Liver (tissue), 9 donors: Measurements from ENCODE around the gene CFAP69. TPM values are rescaled to one million over a fixed set of nuclear protein-coding genes. Genes with fewer than 3 reads are reported as not detected.

Experiments used
- DNase-seq: peaks from one replicate; pipeline ENCODE4 v3.0.0-alpha.2; 2017; ENCODE audit warnings: low spot score
- H3K27ac ChIP-seq, 2 donors: one replicate each; pipeline ENCODE4 v1.7.0; 2013; ENCODE audit warnings: inconsistent platforms in 2 of 2, low read length in 2 of 2, control low read depth in 1 of 2, low read depth in 1 of 2, mild to moderate bottlenecking in 1 of 2
- H3K27me3 ChIP-seq, 4 donors: one replicate each; pipeline versions ENCODE4 v1.6.1 to v1.7.0; 2013; ENCODE audit warnings: low read length in 3 of 4, inconsistent platforms in 1 of 4, mild to moderate bottlenecking in 1 of 4, moderate library complexity in 1 of 4; ENCODE audit not compliant: control insufficient read depth in 4 of 4, insufficient read depth in 4 of 4
- H3K36me3 ChIP-seq, 4 donors: one replicate each; pipeline versions ENCODE4 v1.6.1 to v1.7.0; 2013; ENCODE audit warnings: low read length in 3 of 4, mild to moderate bottlenecking in 3 of 4, low read depth in 1 of 4, moderate library complexity in 1 of 4; ENCODE audit not compliant: control insufficient read depth in 4 of 4, insufficient read depth in 3 of 4
- H3K4me1 ChIP-seq, 4 donors: one replicate each; pipeline versions ENCODE4 v1.6.1 to v1.7.0; 2013; ENCODE audit warnings: low read length in 3 of 4, mild to moderate bottlenecking in 3 of 4, moderate library complexity in 1 of 4; ENCODE audit not compliant: control insufficient read depth in 4 of 4, insufficient read depth in 4 of 4
- H3K4me3 ChIP-seq, 3 donors: one replicate each; pipeline versions ENCODE4 v1.6.1 to v1.7.0; 2013; ENCODE audit warnings: low read length in 3 of 3, control low read depth in 1 of 3, low read depth in 1 of 3, mild to moderate bottlenecking in 1 of 3
- H3K9ac ChIP-seq, 2 donors: one replicate each; pipeline ENCODE4 v1.7.0; 2013; ENCODE audit warnings: low read length in 2 of 2, mild to moderate bottlenecking in 2 of 2, moderate library complexity in 2 of 2, control low read depth in 1 of 2, low read depth in 1 of 2
- H3K9me3 ChIP-seq, 4 donors: one replicate each; pipeline versions ENCODE4 v1.6.1 to v1.7.0; 2013; ENCODE audit warnings: low read length in 3 of 4; ENCODE audit not compliant: control insufficient read depth in 4 of 4
- ATF3 ChIP-seq: IDR thresholded peaks from 2 replicates; pipeline ENCODE4 v1.6.1; 2016; ENCODE audit warnings: antibody characterized with exemption
- CTCF ChIP-seq: fragments of 150-350 bp; IDR thresholded peaks from 2 replicates; pipeline ENCODE4 v1.5.1; 2017; ENCODE audit warnings: improper control_type of control experiment, low read depth, low read length; ENCODE audit not compliant: missing input control
- EGR1 ChIP-seq, 2 donors: IDR thresholded peaks; 2 replicates each; pipeline ENCODE4 v1.6.1; 2016 to 2018; ENCODE audit warnings: antibody characterized with exemption in 2 of 2, low read depth in 2 of 2
- FOXA1 ChIP-seq: IDR thresholded peaks from 2 replicates; pipeline ENCODE4 v1.6.1; 2016; ENCODE audit warnings: antibody characterized with exemption
- FOXA2 ChIP-seq: IDR thresholded peaks from 2 replicates; pipeline ENCODE4 v1.6.1; 2016; ENCODE audit warnings: antibody characterized with exemption
- HNF4A ChIP-seq, 2 donors: conservative IDR thresholded peaks; 2 replicates each; pipeline ENCODE4 v1.6.1; 2016; ENCODE audit warnings: antibody characterized with exemption in 2 of 2, mild to moderate bottlenecking in 2 of 2
- HNF4G ChIP-seq: IDR thresholded peaks from 2 replicates; pipeline ENCODE4 v1.6.1; 2016; ENCODE audit warnings: antibody characterized with exemption
- JUND ChIP-seq, 2 donors: IDR thresholded peaks; 2 replicates each; pipeline ENCODE4 v1.6.1; 2016; ENCODE audit warnings: antibody characterized with exemption in 2 of 2
- MAX ChIP-seq: IDR thresholded peaks from 2 replicates; pipeline ENCODE4 v1.6.1; 2016; ENCODE audit warnings: antibody characterized with exemption
- NR2F2 ChIP-seq: IDR thresholded peaks from 2 replicates; pipeline ENCODE4 v1.6.1; 2016; ENCODE audit warnings: antibody characterized with exemption
- RAD21 ChIP-seq, 2 donors: IDR thresholded peaks; 2 replicates each; pipeline ENCODE4 v1.6.1; 2016; ENCODE audit warnings: antibody characterized with exemption in 2 of 2, mild to moderate bottlenecking in 2 of 2
- RXRA ChIP-seq, 2 donors: IDR thresholded peaks; 2 replicates each; pipeline ENCODE4 v1.6.1; 2017 to 2018; ENCODE audit warnings: antibody characterized with exemption in 2 of 2, mild to moderate bottlenecking in 1 of 2
- SP1 ChIP-seq: IDR thresholded peaks from 2 replicates; pipeline ENCODE4 v1.6.1; 2018; ENCODE audit warnings: antibody characterized with exemption, mild to moderate bottlenecking
- TAF1 ChIP-seq: conservative IDR thresholded peaks from 2 replicates; pipeline ENCODE4 v1.6.1; 2016; ENCODE audit warnings: antibody characterized with exemption, mild to moderate bottlenecking
- YY1 ChIP-seq: IDR thresholded peaks from 2 replicates; pipeline ENCODE4 v1.6.1; 2016; ENCODE audit warnings: antibody characterized with exemption, mild to moderate bottlenecking
- WGBS: extraction: QIAGEN DNeasy Blood & Tissue Kit; methylation state at CpG from one replicate; pipeline ENCODE4 v1.1.7; 2013; 5-methylcytosine and 5-hydroxymethylcytosine counted together
- polyA plus RNA-seq, 2 donors: library from polyadenylated mRNA; stranded (reverse) in 1 of 2; unstranded in 1 of 2; fragments of 200-250 nt in 1 of 2; fragments of >200 nt in 1 of 2; fragmentation: Nextera tagmentation in 1 of 2; extraction: Ambion mirVana in 1 of 2; gene quantifications; one replicate each; pipeline versions ENCODE4 v1.2.1 to v1.2.3, GENCODE V29; 2013 to 2015
- total RNA-seq, 2 donors: library from RNA; depleted of rRNA; stranded (reverse); fragments of >200 nt; gene quantifications; one replicate each; pipeline ENCODE4 v1.2.3, GENCODE V29; 2014
- TF ChIP-seq, protein P1 (sequence below): IDR thresholded peaks from 2 replicates; pipeline ENCODE4 v1.6.1; 2016; ENCODE audit warnings: antibody characterized with exemption, mild to moderate bottlenecking
- donor health status: healthy.
- donor health status: healthy.
- donor health status: healthy.
- donor health status: healthy.
- donor health status: healthy.

Gene CFAP69
- total and polyA plus RNA-seq, 4 donors, result 1.2 to 11.7 (median 4.1) TPM

DNA sequence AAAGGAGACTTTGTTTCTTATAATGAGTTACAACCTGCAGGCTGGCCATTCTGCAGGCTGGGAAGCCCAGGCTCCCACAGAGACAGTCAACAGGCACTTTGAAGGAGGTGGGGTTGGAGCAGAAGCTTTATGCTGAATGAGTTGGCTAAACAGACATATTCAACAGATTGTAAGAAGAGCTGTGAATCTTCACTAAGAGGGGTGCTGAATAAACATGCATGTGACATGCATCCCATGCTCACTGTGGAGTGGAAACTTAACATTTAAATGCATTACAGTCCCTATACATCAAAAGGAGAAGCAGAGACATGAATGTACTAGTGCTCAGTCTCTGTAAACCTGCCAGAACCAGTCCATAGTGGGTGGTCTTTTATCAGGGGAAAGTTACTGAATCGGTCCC lies 1.4 kb upstream of the CFAP69 start:
- H3K9ac ChIP-seq, result no peak overlapping the region
- no peaks in the 10 kb centered on the region for H3K36me3 ChIP-seq
- no peak overlapping the region for H3K4me3 ChIP-seq
- no peak overlapping the region for H3K27ac ChIP-seq
- H3K4me1 ChIP-seq, result peaks cover 0 to 18% (median 13%) of the 10 kb centered on the region in 4 donors
- DNase-seq, result no peak
- no peaks in the 10 kb centered on the region for H3K9me3 ChIP-seq
- WGBS, result 42% methylated on average over 1 of the region's 1 CpG
- H3K27me3 ChIP-seq, result no peaks in the 10 kb centered on the region
- TF ChIP-seq RXRA (IDR thresholded peaks at IDR 0.05) (no peak), TAF1 (no peak), FOXA1 (no peak), HNF4A (conservative IDR thresholded peaks at IDR 0.05) (no peak), NR2F2 (no peak), ATF3 (no peak), FOXA2 (no peak), SP1 (no peak), JUND (IDR thresholded peaks at IDR 0.05) (no peak), RAD21 (IDR thresholded peaks at IDR 0.05) (no peak), EGR1 (IDR thresholded peaks at IDR 0.05; ENCODE audit: low read depth in 2 of 2) (no peak), CTCF (no peak), HNF4G (no peak)
- TF ChIP-seq, protein P1, sequence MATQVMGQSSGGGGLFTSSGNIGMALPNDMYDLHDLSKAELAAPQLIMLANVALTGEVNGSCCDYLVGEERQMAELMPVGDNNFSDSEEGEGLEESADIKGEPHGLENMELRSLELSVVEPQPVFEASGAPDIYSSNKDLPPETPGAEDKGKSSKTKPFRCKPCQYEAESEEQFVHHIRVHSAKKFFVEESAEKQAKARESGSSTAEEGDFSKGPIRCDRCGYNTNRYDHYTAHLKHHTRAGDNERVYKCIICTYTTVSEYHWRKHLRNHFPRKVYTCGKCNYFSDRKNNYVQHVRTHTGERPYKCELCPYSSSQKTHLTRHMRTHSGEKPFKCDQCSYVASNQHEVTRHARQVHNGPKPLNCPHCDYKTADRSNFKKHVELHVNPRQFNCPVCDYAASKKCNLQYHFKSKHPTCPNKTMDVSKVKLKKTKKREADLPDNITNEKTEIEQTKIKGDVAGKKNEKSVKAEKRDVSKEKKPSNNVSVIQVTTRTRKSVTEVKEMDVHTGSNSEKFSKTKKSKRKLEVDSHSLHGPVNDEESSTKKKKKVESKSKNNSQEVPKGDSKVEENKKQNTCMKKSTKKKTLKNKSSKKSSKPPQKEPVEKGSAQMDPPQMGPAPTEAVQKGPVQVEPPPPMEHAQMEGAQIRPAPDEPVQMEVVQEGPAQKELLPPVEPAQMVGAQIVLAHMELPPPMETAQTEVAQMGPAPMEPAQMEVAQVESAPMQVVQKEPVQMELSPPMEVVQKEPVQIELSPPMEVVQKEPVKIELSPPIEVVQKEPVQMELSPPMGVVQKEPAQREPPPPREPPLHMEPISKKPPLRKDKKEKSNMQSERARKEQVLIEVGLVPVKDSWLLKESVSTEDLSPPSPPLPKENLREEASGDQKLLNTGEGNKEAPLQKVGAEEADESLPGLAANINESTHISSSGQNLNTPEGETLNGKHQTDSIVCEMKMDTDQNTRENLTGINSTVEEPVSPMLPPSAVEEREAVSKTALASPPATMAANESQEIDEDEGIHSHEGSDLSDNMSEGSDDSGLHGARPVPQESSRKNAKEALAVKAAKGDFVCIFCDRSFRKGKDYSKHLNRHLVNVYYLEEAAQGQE, result no peak

DNA sequence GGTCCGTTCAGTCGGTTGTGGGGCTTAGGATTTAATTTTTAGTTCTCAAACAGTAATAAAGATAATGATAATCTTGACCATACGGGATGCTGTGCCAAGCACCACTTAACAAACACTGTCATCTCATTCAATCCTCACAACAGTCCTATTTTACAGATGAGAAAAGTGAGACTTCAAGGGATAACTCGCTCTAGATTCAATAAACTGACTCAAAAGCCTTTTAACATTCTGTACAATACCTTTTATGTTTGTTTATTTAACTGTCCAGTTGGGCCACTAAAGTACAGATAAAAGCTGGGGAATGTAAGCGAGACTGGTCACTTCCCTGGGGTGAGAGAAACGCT lies 437 bp upstream of the CFAP69 start:
- no peaks in the 10 kb centered on the region for H3K9me3 ChIP-seq
- no peak for TF ChIP-seq YY1
- no peak for TF ChIP-seq FOXA2
- no peak for TF ChIP-seq RXRA (IDR thresholded peaks at IDR 0.05)
- TF ChIP-seq RAD21 (IDR thresholded peaks at IDR 0.05), result no peak
- TF ChIP-seq MAX, result no peak
- no peak for TF ChIP-seq HNF4A (conservative IDR thresholded peaks at IDR 0.05)
- TF ChIP-seq JUND (IDR thresholded peaks at IDR 0.05), result no peak
- no peak for TF ChIP-seq TAF1
- TF ChIP-seq, protein P1, result no peak
- no peaks in the 10 kb centered on the region for H3K36me3 ChIP-seq
- peak overlapping the region in 1 of 2 donors; percentile 62 for H3K27ac ChIP-seq
- H3K4me3 ChIP-seq, result peak overlapping the region; percentile 71 to 88 (median 85)
- WGBS, result 21% methylated on average over 6 of the region's 6 CpGs
- peaks cover 0 to 16% (median 13%) of the 10 kb centered on the region in 4 donors for H3K4me1 ChIP-seq
- no peaks in the 10 kb centered on the region for H3K27me3 ChIP-seq
- DNase-seq, result no peak
- peak overlapping the region; percentile 36 to 83 for H3K9ac ChIP-seq
